Measurements from ENCODE around the gene TIMM17B.

TIMM17B gene

GRCh38 chrX:48918643-48919340 lies 21.2 kb upstream of the TIMM17B start, which contains the start of gene PIM2:
Gene PIM2 (minus strand): TSS chrX:48919024. CDS start chrX:48918834, 190 bp downstream.
- DNase-seq (peak; percentile 89), ATAC-seq (peak; percentile 80)

- DNase-seq (no peak), ATAC-seq (no peak)
Measured at GRCh38 chrX:48918301-48918642, 20.7 kb upstream of the TIMM17B start.

DNA sequence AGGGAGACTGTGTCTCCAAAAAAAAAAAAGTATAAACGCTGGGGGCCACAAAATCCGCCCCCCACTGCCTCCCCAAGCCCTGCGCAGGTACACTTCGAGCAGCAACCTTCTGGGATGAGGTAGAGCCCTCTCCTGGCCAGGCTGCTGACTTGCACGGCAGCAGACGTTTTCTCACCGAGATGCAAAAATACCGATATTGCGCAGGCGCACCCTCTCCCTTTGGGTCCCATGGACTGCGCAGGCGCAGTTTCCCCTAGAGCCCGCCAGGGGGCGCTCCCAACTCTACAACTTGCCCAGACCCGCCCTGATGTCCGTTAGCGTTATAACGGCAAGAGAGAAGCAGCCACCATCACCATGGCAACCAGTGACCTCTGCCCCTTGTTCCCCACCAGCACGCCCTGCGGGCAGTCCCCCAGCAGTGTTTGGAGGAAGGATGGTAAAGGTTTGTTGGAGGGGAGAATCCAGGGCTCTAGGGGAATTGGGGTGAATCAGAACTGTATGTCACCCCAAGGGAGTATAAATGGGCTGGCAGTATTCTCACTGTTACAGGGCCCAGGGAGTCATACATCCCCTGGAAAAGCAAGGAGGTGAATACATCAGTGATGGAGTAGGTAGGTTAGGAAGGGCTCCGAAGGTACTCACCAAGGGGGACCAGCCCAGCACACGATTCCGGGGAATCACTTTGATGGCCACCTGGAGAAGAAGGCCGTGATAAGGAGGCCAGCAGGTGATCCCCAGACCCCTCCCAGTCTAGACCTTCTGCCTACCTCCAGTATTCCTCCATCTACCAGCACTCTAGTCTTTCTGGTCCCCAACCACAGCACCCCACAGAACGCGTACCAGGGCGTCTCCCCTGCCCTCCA lies 19.8 kb upstream of the TIMM17B start:
- peak; percentile 85 for DNase-seq
- peak; percentile 45 for ATAC-seq

GRCh38 chrX:48914593-48915493 lies 17.3 kb upstream of the TIMM17B start:
- DNase-seq (no peak), ATAC-seq (no peak)

DNA sequence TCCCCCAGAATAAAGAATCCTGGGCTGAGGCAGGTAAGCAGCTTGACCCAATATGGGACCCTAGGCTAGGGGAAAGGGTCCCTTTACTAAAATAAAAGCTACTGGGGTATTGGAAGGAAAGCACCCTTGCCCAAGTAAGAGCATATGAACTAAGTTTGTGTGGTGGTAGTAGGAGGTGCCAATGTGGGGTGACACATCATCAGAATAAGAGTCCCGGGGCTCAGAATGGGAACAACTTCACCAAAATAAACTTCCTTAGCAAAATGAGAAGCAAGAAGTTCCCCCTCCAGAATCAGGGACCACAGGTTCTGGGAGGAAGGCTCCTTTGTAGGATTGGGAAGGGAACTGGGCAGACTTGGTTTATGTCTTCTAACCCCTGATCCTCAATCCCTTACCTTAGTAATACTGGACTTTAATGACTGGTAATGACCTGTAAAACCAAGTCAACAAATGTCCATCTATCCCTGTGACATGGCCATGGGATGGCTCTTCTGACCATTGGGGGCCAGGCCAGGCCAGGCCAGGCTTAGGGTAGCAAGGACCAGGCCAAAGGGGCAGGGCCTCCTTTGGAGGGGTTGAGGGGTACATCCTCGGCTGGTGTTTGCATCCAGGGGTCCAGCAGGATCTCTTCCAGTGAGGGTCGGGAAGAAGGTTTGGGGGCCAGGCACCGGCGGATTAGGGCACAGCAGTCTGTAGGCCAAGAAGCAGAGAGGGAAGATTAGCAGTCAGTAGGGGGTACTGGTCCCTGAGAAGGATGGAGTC lies 16.2 kb upstream of the TIMM17B start:
- DNase-seq (no peak), ATAC-seq (no peak)

GRCh38 chrX:48911412-48912182 lies 14.0 kb upstream of the TIMM17B start, which contains the start of gene SLC35A2:
Gene SLC35A2 (minus strand): TSS chrX:48911646. CDS start chrX:48911636, 10 bp downstream.
- DNase-seq (peak; percentile 88), ATAC-seq (peak; percentile 81)

GRCh38 chrX:48910926-48911411 lies 13.4 kb upstream of the TIMM17B start:
- ATAC-seq (peak; percentile 24), DNase-seq (no peak)

DNA sequence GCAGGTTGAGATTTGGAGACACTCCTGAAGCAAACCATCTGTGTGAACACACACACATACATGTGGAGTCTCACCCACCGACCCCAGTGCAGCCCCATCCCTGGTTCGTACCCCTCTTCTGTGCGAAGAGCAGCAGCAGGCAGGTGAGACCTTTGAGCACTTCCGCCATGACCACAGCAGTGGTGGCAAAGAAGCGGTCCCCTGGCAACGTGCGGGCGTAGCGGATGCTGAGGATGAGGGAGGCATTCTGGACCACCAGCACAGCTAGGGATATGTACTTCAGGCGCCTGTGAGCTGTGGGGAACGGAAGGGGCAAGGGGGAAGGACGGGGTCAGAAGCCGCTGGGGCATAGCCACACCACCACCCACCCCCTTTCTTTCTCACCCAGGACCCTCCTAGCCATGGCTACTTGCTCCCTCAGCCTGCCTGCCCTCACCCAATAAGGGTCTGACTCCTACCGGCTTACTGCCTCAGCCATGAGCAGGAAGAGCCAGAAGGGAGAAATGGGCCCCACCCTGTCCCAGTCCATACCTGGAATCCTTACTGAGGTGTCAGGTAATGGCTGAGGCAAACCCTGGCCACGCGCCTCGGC lies 12.2 kb upstream of the TIMM17B start:
- no peak for ATAC-seq
- DNase-seq = no peak

DNA sequence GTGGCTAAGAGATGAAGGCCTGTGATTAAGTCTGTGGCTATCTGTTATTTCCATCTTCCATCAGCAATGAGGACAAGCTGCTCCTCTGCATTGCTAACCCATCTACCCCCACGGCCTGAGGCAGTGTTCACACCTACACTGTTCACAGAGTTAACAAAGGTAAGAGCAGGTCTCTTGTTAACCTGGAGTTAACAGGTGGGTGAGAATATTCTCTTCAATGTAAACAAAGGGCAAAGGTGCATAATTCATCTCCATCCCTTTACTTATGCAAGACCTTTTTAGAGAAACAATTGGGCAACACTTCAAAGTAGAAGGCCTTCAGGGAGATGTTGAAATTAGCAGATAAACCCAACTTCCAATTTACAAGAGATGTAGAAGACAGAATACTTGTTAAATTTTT lies 11.0 kb upstream of the TIMM17B start:
- ATAC-seq = no peak

DNA sequence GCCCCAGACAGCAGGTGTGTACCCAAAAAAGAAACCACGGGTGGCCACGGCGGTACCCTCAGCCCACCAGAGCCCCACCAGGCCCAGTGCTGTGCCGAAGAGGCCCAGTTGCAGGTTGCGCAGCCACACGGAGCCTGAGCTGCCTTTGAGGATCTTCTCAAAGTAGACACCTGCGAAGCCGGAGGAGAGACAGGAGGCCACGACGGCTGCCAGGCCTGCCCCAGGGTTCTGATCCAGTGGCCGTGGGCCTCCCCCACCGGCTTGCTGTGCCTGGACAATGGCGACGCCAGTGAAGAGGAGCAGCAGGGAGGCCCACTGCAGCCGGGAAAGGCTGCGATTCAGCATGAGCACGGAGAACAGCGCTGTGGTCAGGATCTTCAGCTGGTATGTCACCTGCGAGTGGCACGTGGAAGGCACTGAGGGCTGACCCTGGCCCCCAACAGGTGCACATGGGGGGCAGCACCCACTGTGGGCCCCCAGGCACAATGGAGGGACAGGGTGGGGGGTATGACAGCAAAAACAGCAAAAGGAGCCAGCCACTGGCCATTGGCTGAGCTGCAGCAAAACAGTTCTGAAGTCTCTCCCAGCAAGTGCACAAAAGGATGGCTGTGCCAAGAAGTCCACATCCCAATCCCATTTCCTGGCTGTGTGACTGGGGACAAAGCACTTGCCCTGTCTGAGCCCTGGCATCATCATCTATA lies 7.7 kb upstream of the TIMM17B start:
- ATAC-seq = no peak
- DNase-seq = no peak

More for the DNA sequence above, 11.0 kb upstream of the TIMM17B start:
- no peak for DNase-seq

DNA sequence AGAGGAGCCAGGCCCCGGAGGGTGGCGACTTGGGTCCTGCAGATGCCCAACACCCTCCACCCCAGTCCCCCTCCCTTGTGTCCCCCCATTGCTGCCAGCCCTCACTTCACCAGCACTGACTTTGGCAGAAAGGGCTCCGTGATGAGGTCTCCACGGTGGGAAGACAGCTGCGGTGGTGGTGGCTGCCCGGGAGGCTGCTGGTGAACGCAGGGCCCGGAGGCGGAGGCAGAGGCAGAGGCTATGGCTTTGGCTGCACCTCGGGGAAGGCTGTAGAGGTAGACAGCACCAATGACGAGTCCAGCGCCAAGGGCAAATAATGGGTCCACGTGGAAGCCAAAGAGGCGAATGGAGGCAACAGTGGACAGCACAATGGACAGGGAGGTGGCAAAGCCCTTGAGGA lies 7.1 kb upstream of the TIMM17B start:
- no peak for ATAC-seq

DNA sequence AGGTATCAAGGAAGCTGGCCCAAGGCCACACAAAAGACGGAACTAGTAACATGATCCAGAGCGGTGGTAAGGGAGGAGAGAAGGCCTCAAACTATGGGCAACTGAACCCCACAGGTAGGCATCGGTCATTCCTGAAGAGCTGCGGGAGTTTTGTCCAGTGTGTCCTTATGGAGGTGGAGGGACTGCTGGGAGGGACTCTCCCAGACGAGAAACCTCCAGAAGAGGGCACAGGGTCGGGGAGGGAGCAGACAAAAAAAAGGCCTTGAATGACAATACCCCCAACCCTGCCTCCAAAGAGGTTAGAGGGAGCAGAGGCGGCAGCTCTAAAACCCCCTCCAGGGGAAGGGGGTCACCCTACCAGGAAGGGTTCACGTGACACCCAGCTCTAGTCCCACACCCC lies 6.6 kb upstream of the TIMM17B start:
- no peak for ATAC-seq
- DNase-seq = no peak

More for the DNA sequence above, 7.1 kb upstream of the TIMM17B start:
- DNase-seq = no peak

- ATAC-seq = no peak
- DNase-seq = no peak
Measured at GRCh38 chrX:48903290-48903689, 5.7 kb upstream of the TIMM17B start.

GRCh38 chrX:48902776-48903175 lies 5.2 kb upstream of the TIMM17B start:
- no peak for DNase-seq
- no peak for ATAC-seq

DNA sequence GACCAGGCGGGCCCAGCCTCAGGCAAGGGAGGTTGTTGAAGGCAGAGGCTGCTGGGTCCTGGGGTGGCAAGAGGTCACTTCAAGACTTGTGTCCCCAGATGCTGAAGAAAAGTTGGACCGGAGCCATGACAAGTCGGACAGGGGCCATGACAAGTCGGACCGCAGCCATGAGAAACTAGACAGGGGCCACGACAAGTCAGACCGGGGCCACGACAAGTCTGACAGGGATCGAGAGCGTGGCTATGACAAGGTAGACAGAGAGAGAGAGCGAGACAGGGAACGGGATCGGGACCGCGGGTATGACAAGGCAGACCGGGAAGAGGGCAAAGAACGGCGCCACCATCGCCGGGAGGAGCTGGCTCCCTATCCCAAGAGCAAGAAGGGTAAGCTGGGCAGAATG lies 4.6 kb upstream of the TIMM17B start:
- DNase-seq (no peak), ATAC-seq (no peak)

GRCh38 chrX:48901069-48901468 lies 3.5 kb upstream of the TIMM17B start:
- no peak for ATAC-seq
- no peak for DNase-seq

GRCh38 chrX:48899078-48899410 lies 1.5 kb upstream of the TIMM17B start:
- ATAC-seq = no peak

DNA sequence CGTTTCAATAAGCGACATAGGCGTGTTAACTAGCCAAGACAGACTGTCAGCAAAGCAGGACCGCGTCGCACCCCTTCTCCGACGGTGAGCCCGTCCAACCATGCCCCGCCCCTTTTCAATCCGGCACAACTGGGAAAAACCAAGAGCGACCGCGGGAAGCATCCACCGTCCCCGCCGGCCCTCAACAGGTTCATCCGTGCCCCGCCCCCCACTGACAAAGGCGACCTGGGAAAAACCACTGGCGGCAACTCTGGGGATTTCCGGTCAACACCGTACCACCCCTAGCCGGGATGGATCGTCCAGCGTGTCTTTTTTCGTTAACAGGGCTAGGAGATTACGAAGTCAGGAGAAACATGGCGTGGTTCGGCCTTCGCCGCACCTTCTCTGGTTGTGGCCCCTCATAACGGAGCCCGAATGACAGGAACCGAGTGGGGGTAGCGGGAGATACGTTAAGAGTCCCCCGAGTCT lies 377 bp downstream of the TIMM17B start:
- ATAC-seq (peak; percentile 24), DNase-seq (peak; percentile 68)

More at GRCh38 chrX:48899078-48899410, 1.5 kb upstream of the TIMM17B start:
- DNase-seq = no peak

DNA sequence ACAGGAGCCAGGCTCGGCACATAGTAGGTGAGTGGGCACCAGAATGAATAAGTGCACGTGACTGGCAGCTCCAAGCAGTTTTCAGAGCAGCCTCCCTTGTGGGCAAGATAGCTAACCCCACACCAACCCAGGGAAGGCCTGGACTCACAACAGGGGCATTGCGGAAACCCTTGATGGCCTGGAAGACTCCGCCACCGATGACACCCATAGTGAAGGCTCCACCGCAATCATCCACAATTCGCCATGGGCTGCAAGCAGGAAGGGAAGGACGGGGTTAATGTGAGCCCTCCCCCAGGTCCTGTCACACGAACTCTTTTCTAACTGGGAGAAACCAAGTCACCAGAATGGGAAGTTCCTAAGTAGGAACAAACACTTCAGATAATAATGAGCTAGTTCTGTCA lies 957 bp downstream of the TIMM17B start:
- DNase-seq (no peak), ATAC-seq (no peak)
